ENCODE results near the gene NRARP.

NRARP gene

DNA sequence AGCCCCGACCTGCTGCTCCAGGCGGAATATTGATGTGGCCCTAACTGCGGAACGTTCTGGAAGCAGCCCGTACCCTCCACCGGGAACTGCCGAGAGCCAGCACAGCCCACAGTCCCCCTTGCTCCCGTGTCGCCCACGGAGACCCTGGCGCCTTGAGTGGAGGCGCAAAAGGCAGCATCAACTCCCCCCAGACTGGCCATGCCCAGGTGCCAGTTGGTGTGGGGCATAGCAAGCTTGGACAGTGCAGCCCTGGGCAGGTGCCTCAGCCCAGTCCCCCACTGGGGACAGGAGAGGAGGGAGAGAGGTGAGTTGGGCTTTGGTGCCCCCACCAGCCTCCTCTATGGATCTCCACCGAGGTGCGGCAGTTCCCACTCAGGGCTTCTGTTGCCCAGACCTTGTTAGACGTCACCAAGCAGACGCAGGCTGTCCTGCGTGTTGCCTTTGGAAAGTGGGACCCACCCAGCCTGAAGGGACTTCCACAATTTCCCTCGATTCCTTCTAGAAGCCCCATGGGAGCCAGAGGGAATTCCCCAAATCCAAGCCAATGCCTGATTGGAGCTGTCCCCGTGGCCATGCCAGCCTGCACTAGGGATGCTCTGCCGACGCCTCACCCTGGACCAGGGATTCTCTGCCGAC, 19.8 kb upstream of the NRARP start:
- DNase-seq (ENCODE audit: low spot score), result no peak

DNA sequence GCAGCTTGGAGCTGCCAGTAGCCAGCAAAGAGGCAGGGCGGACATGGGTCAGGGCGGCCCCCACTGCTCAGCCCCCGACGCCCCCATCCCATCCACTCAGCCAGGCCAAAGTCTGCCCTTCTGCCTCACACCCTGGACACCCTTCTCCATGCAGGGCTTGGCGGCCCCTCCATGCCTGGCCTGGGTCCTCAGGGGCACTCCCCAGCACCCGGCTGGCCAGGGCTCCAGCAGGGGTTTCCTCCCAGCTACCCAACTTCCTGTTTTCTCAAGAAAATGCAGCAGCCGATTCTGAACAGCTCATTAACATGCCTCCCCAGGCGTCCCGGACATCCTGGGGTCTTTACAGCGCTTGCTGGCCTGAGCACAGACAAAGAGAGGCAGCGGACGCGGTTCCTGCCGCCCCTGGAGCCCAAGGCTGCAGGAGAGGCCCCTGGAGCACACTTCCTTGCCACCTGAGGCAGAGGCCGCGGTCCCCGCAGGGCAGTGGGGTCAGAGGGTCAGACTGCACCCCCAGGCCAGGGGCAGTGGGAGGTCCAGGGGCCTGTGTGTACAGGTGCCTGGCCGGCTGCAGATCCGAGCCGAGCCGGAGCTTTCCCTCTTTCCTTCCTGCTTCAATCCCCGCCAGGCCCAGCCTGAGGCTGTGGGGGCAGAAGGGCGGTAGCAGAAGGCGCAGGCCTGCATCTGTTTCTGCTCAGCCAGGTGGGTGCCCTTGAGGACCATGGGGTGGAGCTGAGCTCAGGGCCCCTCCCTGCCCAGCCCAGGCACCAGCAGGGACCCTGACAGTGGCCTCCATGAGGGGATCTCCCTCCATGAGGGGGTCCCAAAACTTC, 18.7 kb upstream of the NRARP start:
- DNase-seq (ENCODE audit: low spot score), result peak; percentile 15

DNA sequence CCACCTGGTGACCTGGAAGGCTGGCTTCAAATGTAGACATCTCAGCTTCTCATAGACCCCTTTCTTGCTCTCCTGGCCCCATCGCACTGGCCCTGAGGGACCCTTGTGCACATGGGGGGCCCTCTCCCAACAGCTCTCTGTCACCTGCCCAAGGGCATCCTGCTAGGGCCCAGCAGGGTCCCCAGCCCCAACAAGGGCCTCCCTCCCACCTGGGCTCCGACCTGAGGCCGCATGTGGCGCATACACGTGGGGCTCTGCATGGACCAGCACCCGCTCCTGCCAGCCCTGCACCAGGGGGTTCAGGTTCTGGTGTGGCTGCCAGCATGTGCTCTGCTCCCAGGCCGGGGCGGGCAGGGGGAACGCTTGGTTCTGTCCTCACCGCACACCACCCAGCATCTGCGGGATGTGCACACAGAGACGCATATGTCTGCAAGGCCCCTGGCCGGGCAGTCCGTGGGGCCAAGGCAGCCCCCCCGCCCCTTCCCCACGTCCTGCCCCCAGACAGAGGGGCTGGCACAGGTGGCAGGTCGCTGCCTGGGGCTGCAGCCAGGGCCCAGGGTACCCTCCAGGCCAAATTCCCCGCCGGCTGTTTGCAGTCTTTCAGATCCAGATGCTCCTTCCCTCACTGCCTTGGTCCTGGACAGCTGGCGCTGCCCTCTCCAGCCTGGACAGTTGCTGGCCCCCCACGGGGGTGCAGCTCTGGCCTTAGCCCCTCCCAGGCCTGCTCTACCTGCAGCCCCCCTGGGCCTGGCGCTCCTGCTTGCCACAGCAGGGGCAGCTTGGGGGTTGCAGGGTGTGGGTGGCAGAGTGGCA, 17.9 kb upstream of the NRARP start:
- DNase-seq (ENCODE audit: low spot score), result peak; percentile 15

DNA sequence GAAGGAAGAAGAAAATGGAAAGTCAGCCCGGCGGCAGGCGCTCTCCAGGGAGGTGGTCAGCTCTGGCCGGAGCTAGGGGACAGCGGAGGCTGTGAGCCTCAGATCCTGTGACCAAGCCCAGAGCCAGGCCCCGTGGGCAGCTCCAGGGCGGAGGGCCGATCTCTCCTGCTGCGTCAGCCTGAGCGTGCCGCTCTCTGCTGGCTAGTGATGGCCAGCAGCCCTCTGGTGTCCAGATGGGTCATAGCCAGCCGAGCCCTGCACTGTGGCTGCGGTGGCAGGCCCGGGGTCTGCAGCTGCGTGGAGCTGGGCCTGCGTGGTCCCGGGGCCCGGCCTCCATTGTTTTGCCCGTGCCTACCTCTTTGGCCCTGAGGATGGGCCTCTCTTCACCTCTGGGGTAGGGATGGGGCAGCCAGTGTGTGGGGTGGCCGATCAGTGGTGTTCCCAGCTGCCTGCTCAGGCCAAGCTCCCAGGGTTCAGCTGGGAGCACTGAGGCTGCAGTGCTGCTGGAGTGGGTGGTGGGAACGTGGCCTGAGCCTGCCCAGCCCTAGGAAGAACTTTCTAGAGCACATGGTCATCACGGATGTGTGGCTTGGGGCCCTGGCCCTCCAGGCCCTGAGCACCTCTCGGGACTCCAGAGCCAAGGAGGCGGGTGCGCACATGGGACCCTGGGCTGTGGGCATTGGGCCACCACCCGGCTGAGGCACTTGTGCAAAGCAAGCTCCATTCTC, 17.1 kb upstream of the NRARP start:
- peak; percentile 88 for DNase-seq (ENCODE audit: low spot score)

DNA sequence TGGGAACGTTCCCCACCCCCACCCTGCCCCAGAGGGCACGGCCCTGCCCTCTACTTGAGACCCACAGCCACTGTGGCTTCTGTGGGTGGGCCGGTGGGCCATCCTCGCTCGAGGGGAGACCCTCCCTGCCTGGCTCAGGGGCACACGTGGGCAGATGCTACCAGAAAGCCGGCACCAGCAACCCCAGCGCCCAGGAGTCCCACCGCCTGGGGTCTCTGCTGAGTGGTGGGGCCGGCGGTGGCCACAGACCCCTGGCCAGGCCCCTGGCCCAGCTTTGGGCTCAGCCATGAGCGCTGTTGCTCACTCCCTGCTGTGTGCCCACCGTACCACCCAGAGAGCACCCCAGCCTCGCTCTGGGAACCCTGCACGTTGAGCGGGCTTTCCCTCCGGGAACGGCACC, 16.5 kb upstream of the NRARP start:
- peak; percentile 10 for DNase-seq (ENCODE audit: low spot score)

DNA sequence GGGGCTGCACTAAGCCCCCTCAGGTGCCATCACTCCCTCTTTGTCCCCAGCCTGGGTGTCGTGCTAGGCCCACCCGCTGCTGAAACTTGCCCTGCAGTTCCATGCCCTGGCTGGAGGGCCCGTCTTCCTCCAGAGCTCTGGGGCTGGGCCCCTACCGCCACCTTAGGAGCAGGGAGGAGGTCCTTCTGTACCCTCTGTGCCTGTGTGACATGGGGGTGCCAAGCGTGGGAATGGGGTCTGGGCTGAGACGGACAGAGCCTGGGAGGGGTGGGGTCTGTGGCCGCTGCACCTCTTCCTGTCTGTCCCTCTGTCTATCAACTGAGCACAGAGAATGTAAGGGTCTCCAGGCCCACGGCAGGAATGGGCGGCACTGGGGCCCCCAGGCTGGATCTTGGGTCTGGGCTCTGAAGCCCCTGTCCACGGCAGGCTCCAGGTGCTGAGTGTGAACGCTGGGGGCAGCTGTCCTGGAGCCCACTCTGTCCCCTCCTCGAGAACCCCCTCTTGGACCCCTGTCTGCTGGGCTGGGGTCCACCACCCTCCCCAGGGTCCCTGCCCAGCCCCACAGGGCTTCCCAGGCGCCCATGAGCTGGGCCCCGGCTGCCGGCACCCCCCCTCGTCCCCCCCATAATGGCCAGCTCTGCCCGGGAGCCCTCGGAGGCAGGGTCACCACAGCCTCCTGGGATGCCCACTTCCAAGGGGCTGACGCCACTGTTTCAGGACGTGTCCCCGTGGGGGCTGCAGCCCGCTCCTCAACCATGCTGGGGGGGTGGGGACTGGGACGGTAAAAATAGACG, 15.8 kb upstream of the NRARP start:
- DNase-seq (ENCODE audit: low spot score), result peak; percentile 25

DNA sequence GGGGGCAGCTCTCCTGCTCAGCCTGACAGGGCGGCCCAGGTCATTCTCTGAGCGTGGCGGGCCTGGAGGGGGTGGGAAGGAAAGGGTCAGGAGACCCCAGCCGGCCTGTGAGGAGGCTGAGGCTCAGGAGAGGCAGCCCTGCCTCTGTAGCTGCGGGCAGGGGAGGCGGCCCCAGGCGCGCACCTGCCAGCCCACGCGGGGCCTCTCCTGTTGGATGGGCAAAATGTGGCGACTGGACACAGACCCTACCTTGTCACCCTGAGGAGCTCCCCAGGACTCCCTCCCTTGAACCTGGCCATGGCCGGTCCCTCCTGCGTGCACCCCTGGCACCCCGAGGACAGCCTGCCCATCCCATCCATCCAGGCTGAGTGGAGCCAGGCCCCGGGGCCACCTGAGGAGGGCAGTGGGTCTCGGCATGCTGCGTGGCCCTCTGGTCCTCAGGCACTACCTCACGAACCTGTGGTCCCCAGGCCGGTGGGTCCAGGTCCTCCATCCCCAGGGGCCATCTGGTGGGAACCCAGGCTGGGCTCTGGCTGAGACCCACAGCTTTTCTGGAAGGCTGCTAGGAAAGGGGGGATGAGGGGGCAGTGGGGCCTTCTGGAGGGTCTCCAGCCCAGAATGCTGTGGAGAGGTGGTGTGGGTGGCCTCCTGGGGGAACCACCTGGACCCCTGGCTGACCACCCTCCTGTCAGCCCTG, 15.1 kb upstream of the NRARP start:
- peak; percentile 40 for DNase-seq (ENCODE audit: low spot score)

DNA sequence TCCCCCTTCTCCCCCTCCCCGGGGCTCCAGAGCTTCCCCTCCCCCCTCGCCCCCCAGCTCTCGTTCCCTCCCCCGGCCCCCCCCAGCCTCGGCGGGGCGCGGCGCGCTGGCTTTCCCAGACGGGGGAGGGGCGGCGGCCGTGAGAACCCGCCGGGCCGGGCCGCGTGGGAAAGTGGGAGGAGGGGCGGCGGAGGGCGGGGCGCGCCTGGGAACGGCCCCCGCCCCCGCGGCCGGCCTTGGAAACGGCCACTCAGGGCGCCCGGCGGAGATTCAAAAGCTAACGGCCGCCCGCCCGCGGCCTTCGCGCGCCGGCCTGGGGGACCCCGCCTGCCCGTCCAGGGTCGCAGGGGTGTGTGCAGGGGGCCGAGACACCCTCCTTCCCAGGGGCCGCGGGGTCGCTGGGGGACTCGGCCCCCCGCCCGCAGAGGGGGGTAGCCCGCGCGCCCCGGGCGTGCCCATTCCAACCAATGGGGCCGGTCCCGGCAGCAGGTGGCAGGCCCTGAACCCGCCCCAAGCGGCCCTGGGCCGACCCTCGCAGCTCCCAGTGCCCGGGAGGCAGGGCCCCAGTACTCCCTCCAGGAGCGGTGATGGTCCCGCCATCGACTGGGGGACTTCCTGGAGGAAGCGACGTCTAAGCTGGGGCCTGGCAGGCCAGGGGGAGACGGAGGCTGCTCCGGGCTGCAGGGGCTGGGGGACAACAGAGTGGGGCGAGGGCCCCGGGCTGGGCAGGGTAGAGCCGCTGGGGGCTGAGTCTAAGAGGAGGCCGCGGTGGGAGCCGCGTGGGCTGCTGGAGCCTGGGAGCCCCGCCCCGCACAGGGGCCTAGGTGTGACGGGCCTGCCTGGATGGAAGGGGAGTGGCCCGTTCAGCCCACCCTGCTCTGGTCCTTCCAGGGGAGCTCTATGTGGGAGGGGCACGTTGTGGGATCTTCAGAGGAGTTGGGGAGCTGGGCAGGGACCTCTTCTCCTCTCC, 14.2 kb upstream of the NRARP start:
- DNase-seq (ENCODE audit: low spot score), result peak; percentile 86

DNA sequence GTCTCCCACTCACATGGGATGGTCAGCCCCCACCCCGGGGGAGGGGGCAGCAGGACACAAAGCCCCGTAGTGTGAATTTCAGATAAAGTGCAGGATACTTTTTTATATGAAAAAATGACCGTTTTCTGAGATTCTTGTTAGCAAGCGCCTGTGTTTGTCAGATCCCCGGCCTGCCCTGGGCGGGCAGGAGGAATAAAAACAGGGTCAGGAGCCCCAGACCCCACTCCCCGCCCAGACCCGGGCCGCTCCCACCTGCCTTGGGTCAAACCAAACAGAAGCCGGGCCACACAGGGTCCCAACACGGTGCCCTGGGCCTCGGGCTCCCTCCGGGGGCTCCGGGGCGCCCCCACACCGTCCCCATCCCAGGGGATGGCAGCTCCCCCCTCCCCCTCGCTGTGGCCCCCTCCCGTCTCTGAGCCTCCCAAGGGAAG, 13.5 kb upstream of the NRARP start:
- no peak for DNase-seq (ENCODE audit: low spot score)

DNA sequence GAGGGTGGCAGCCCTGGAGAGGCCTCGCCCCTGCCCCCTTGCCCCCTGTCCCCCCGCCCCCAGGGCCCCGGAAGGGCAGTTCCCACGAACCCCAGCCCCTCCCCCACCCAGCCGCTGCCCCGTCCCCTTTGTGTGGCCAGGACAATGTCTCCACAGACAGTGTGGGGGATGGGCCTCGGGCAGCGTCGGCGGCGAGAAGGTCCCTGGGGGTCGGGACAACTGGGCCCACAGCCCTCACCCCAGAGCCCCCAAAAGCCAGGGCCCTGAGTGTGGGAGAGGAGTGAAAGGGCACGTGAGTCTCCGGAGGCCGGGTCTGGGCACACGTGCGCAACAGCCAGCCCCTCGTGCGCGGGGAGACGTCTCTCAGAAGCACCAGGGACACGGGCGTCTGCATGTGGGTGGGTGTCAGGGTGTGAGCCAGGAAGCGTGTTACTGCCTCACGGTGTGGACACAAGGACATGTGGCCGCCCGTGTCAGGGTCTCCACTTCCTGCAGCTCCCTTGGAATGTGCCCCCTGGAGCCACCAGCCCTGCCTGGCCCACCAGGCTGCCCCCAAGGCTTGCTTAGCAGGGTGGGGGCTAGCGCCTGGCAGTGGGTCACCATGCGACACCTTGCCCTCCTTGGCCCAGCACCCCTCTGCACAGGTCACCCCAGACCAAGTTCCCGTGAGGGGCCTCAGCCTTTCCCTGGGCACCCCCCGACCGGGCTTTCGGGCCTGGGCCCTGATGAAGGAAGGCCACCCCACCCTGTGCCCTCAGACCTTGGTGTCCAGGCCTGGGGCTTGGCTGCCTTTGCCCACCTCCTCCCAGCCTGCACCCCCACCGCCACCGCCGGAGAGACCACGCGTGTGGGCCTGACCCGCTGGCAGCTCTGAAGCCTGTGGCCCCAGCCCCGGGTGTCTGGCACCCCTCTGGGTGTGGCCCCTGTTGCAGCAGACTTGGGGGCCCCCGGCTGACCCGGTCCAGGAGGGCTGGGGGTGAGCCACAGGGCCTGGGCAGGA, 12.8 kb upstream of the NRARP start:
- DNase-seq (ENCODE audit: low spot score), result peak; percentile 29

DNA sequence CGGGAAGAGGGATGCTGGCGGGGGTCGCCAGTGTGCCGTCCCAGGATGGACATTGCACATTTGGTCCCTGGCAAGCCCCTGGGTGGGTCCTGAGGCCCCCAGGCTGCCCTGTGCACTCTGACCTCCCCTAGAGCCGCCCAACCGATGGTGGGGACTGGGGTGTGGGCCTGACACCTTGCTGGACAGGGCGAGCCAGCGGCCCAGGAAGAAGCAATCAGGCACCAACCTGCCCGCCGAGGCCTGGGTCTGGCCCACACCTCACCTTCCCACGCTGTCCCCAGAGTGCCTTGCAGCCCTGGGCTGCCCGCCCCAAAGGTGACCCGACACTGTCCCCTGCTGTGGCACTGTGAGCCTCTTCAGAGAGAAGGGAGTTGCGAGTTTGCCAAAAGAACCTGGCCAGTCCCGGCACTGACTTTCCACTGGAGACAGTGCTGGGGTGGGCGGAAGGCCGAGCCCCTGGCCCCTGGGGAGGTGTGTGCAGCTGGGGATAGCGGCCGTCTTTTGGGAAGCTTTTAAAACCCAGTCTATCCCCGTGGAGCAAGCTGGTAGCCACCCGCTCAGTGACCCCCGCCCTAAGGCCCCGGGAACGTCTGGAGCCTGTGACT, 12.0 kb upstream of the NRARP start:
- DNase-seq (ENCODE audit: low spot score), result peak; percentile 19

DNA sequence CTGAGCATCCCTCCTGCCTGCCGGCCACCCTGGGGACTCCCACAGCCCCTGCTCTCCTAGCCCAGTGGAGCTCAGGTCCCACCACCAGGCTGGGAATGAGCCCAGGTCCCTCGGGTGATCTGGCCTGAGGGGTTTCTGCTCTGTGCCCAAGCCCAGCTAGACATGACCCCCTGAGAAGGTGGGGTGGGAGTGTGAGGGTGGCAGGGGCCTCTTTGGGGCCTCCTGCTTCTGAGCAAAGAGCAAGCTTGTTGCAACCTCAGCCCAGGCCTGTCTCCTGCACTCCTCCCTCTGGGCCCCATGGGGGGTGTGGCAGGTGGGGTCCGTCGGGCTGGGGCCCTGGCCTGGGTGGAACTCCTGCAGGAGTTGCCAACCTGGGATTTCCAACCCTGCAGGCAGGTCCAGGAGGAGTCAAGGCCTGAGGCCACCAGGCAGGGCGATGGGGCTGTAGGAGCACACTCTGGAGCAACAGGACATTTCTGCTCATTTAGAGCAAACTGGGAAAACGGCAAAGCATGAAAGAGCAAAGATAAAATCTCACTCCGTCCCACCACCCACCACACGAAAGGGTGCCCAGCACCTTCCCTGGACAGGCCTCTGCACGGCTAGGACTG, 11.4 kb upstream of the NRARP start:
- peak; percentile 36 for DNase-seq (ENCODE audit: low spot score)

DNA sequence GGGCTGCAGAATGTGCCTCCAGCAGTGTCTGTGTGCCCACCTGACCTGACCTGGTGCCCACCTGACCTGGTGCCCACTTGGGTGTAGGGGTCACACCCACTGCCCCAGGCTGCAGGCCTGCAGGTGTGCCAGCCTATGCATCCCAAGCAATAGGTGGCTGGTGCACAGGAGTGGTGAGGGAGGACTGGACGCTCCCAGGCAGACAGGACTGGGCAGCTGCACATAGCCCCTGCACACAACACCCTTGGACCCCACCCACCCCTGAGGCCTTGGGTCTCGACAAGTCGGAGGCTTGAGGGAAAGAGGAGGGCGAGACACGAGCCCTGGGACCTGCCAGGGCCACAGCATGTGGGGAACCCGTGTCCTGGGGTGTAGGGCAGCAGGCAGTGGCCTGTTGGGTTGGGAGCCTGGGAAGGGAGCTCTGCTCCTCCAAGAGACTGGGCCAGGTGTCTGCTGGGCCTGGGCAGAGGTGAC, 10.8 kb upstream of the NRARP start:
- DNase-seq (ENCODE audit: low spot score), result no peak

DNA sequence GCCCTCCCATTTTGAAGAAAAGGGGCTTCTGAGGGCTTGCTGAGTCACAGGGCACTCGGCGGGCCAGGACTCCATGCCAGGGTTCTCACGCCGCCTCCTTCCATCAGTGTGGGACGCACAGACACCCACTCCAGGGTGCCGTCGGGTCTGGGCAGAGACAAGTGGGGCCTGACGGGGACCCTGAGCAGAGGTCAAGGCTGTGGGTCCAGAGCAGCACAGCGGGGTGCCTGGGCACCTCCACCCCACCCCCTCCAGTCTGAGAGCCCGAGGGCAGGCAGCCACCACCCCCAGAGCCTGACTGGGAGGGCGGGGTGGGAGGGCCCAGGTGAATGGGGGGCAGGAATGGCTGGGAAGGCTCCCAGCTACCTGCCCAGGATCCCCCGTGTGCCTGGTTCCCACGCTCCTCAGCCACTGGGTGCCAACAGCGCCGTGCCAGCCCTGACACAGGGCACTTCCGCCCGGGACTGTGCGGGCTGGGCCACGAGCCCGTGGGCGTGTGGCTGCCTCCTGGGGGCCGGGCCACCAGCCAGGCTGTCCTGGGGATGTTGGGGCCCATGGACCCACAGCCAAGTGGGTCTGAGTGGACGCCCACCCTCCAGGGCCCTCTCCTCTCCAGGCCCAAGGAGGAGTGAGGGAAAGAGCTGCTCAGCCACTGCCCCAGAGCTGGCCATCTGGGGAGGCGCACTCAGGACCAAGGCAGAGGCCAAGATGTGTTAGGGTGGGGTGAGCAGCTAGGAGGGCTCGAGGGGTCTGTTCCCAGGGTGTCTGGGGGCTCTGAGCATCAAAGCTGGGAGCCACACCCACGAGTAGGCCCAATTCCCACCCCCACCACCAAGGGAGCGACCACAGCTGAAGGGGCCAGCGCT, 10.1 kb upstream of the NRARP start:
- peak; percentile 26 for DNase-seq (ENCODE audit: low spot score)

DNA sequence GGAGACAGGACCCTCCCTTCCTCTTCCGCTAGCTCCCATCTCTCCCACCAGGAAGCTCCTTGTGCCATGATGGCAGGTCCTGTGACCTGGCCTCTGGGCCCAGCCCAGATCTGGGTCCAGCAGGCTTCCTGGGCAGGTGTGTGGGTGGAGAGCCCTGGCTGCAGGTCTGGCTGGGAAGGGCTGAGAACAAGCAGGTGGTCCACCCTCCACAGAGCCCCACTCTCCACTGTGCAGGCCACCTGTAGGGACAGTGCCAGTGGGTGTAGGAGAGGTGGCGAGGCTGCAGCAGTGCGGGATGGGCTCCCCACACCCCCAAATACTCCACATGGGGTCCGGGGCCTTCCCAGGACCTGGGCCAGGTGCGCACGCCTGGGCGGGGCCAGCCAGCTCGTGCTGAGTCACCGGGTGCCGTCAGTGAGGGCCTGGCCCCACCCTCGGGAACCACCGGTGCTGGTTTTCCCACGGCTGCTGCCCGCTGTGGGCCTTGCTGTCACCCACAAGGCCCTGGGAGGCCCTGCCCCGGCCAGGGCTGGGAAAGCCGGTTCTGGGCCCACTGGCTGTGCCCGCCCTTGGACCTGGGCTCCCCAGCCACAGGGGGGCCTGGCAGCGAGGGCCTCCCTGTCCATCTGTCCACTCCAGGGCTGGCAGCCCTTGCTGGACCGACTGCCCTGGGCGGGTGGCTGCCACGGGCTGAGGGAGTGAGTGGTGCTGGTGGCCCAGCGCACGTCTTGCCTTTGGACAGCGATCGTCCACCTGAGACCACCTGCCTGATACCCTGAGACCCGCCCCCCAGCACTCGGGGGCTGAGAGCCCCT, 9.3 kb upstream of the NRARP start:
- DNase-seq (ENCODE audit: low spot score), result peak; percentile 56
